HG03439 (cell line): ENCODE results near the gene B9D2.

ENCODE experiments used
- ATAC-seq: cut with Tn5 transposase; IDR thresholded peaks from one replicate; pipeline ENCODE4 v1.9.1; 2021; ENCODE audit warnings: mild to moderate bottlenecking, moderate library complexity; ENCODE audit not compliant: unreplicated experiment

Gene B9D2

GRCh38 chr19:41330481-41330880 lies 33.5 kb downstream of the B9D2 start:
- no peak for ATAC-seq

DNA sequence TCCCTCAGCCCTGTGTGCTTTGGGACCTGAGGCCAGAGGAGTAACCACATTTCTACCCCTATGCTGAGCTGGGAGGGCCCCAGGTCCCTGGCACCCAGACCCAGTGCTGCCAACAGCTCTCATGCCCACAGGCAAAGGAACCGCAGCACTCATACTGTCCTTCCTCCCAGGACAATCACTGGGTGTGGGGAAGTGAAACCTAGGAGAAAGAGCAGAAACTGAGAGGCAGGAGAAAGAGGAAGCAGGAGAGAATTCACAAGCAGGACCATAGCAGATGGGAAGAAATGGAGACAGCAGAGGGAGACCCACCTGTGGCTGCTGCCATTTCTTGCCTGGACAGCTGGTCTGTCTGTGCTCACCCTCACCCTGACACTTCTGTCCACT lies 35.1 kb downstream of the B9D2 start:
- ATAC-seq: no peak

DNA sequence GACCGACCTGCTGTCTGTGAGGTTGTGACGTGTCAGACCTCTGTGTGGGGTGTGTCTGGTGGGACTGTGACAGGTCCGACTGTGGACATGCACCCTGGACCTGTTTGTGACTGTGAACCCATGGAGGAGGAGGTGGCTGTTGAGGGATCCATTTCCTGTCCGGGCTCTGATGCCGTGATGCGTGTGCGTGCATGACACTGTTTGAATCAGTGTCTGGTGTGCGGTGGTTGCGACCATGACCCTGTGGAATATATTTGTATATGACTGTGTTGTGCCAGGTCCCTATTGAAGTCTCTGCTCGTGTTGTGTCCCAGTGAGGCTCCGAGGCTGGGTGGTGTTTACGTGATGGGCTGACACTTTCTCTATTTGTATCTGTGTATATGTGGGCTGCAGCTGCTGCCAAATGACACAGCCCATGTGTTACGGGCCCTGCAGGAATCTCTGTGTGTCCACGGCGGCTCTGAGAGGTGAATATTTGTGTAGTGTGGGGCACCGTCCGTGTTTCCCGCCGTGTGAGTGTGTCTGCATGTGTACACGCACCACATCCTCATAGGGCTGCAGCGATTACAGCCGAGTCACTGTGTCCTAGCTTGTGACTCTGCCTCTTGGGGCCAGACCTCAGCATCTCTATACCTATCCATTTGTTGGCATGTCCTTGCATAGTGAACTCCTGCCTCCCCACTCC lies 35.6 kb downstream of the B9D2 start:
- ATAC-seq: no peak

DNA sequence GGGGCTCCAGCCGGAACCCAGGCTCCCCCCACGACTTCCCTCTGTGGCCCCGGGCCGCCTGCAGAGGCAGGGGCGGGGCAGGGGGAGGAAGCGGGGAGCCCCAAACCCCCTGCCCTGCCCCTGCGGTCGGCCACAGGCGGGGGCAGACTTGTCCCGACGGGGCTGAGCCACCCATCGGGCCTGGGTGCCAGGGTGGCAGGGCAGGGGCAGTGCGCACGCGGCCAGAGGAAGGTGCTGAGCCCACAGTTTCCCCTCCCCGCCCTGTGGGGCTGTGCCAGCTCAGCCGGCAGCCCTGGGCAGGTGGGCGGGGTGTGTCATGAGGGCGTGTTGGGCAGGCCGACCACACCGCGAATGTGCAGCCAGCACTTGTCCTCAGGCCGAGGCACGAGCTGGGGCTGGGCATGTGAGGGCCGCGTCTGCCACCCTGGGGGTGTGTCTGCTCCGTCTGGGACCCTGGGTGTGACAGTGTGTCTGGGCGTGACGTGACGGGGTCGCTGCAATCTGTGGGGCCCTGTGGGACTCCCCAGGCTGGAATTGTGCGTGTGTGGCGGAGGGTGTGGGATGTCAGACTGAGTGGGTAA lies 36.3 kb downstream of the B9D2 start:
- ATAC-seq: peak; percentile 50

GRCh38 chr19:41327076-41327575 lies 36.8 kb downstream of the B9D2 start:
- no peak for ATAC-seq

GRCh38 chr19:41325947-41326706 lies 37.8 kb downstream of the B9D2 start:
- no peak for ATAC-seq

- ATAC-seq: no peak
These were observed 38.4 kb downstream of the B9D2 start for GRCh38 chr19:41325640-41325946.

DNA sequence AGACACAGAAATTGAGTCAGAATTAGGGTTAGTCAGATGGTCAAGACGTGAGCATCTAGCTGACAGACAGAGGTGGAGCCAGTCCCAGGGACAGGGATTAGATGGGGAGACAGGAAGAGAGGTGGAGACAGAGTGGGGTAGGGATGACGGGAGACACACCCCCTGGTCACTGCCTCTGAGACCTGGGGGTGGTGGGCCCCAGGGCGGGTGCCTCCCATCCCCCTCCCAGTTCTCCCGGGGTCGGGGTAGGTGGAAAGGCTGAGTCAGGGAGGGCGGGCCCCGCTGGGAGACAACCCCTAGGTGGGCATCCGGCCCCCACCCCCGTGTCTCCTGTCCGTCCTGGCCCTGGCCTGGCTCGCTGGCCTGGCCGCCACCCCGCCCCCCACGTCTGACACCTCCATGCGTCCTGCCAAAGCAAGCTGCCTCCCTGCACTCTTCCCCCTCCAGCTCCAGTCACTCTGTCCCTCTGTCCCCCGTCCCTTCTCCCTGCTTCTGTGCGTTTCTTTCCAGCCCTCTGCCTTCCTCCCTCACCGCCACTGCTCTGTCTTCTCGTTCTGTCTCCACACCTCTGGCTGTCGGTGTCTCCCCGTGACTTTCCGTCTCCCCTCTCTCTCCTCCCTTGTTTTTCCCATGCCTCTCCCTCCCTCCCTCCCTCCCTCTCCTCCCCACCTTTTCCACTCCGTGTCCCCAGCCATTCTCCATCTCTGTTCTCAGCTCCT lies 38.9 kb downstream of the B9D2 start:
- ATAC-seq: no peak

DNA sequence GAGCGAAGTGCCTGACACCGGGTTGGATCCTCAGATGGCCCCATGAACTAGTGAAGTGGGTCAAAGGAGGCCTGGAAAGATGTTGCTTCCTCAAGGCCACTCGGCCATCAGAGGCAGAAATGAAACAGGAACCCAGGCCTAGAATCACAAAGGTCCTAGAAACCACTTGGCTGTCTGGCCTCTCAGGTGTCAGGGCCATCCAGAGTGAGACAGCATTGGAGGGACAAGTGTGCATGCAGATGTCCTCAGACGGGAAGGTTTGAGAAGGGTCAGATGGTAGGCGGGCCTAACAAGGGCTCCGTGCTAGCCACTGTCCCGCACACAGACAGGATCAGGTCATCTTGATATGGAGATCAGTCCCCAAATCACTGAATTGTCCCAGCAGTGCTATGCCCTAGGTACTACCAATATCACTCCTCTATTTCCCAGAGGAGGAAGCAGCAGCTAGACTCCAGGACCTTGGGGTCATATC lies 39.7 kb downstream of the B9D2 start:
- ATAC-seq: no peak

DNA sequence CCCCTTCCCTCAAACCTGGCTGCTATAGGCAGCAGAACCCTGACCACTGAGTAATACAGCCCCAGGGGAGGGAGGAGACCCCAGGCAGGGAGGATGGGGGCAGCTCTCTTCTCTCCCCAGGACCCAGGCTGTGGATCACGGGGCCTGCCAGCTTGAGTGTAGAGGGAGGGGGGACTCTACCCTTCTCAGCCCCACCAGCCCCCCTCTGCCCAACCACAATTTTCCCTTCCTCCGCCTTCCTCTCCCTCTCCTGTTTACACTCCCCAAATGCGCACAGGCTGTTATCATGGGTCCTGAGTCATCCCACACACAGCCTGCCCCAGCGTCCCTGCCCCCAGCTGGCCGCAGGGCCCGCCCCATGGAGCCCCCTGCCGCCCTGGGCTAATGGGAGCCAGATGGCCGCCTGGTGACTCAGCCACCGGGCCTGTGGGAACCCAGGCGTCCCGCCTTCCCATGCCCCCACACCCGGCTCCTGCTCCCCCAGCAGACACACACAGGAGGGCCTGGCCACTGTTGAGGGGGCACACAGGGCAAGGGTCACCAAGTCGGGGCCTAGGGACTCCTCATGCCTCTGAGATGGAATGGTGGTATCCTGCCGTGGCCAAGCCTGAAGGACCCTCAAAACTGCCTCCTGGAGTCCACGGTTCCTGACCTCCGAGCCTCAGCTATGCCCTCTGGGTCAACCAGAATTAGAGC lies 40.4 kb downstream of the B9D2 start:
- ATAC-seq: no peak

DNA sequence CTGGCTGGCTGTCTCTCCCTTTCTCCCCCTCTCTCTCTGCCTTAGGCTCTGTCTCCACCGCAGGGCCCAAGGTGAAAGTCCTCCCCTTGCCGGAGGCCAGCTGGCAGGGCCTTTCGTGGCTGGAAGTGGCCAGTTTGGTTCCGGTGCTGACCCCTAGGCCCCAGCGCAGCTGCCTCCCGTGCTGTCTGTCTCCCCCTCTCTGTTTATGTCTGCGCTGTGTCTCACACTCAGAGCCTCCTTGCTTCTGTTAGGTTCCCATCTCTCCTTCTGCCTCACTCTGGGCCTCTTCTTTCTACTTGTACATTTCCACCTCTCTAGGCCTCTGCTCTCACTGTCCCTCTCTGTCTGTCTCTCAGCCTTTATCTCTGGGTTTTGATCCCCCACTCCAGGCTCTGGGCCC lies 40.9 kb downstream of the B9D2 start:
- no peak for ATAC-seq

- ATAC-seq: no peak
These were observed 41.5 kb downstream of the B9D2 start for GRCh38 chr19:41322451-41322850.

GRCh38 chr19:41321600-41322270 lies 42.2 kb downstream of the B9D2 start:
- no peak for ATAC-seq

GRCh38 chr19:41321204-41321599 lies 42.7 kb downstream of the B9D2 start:
- ATAC-seq: no peak

DNA sequence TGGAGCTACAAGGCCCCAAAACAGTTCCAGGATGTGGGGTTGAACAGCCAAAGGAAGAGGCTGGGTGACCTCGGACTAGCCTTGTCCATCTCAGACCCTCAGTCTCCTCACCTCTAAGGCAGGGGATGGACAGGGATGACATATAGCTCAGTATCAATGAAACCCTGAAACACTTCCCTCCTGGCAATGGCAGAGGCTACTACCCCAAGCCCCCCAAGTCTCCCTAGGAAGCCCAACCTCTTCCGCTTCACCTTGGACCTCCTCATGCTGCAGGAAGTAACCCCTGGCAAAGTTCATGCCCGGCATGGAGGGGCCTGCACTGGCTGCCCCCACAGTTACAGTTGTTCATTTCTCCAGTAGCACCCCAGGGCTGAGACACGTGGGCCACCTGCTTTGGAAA lies 43.4 kb downstream of the B9D2 start:
- ATAC-seq: no peak

DNA sequence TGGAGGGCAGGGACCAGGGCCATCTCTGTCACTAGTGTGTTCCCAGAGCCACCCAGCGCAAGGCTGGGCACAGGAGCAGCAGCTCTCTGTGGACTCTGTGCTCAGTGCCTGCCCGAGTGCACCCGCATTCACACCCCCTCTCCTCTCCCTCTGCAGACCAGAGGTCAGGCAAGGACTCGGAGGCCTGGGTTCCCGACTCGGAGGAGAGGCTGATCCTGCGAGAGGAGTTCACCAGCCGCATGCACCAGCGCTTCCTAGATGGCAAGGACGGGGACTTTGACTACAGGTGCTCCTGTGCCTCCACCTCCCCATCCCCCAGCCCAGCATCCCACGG lies 43.8 kb downstream of the B9D2 start:
- no peak for ATAC-seq

GRCh38 chr19:41319500-41320184 lies 44.3 kb downstream of the B9D2 start:
- ATAC-seq: no peak

DNA sequence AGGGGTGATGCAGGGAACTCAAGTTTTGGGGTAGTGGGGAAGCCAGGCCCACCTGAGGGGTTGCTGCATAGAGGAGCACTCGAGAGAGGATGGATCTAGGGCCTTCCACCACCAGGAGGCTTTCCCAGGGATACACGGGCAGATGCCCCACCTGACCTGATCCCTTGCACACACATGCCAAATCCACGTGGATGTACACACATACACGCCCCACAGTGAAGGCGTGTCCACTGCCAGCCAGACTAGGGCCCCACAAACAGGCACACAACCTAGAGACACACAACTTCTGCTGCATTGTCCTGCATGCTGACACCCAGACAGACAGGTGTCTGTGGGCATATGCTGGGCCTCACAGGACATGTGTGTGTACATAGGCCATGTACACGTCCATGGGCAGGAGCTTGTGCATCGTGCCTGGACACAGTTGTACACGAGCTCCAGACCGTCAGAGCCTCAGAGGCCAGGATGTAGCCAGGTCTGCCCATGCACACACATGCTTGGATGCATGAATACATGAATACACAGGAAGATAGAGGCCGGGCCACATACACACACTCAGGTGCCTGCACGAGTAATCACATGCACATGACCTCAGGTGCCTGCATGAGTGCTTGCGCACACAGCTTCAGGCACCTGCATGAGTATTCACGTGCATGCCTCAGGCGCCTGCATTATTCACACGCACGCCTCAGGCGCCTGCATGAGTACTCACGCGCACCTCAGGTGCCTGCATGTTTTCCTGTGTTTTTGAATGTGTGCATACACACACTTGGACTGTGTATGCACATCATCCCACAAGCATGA lies 45.1 kb downstream of the B9D2 start:
- no peak for ATAC-seq

DNA sequence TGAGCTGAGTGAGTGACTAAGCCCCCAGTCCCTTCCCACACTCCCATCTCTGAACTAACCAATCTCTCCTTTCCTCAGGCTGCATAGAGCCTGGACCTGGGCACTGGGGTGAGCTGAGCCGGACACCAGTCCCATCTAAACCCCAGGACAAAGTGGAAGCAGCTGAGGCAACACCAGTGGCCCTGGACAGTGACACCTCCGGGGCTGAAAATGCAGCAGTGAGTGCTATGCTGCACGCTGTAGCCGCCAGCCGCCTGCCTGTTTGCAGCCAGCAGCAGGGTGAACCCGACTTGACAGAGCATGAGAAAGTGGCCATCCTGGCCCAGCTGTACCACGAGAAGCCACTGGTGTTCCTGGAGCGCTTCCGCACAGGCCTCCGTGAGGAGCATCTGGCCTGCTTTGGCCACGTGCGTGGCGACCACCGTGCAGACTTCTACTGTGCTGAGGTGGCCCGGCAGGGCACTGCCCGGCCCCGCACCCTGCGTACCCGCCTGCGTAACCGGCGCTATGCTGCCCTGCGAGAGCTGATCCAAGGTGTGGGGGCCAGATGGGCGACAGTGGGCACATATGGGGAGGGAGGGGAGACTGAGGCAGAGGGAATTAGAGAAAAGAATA lies 47.5 kb downstream of the B9D2 start:
- ATAC-seq: no peak
